Measurements from ENCODE around the gene ABHD14A. TPM values are rescaled to one million over a fixed set of nuclear protein-coding genes. Genes with fewer than 3 reads are reported as not detected.

ABHD14A gene
- total and polyA plus RNA-seq, 8 donors = 14.7 to 30.2 (median 22.3) TPM

DNA sequence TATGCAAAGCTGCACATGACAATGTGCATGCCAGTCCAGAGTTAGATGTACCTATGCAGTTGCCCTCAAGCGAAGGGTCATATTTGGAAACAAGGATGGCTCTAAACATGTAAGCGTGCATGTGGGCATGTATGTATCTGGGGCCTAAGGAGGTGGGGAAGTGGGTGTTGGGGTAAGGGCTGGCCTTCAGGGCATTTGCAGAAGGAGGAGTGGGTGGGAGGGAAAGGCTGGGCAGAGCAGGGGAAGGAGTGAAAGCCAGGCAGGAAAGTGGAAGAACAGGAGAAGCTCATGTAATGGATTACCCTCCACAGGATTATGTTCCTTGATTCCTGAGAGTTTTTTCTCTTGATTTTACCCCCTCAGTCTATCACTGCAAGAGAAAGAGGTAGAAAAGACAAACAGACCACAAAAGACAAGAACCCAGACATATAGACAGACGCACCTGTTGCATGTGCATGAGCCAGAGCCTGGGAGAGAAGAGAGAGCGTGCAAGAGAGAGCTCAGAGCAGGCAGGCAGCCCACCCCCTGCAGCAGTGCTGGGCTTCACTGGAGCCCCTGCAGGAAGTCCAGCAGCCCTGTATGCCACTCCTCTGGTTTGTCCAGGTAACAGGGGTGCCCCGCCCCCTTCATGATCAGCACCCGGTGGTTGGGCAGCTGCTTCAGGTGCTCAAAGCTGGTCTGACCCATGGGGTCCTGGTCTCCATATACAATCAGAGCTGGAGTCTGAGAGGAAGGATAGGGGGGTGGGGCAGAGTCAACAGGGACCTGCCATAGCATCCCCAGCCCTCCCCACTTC, 5.8 kb upstream of the ABHD14A start:
- intact Hi-C loops (cut with DNase I) = no loop called here
- Histone ChIP-seq H3K27ac (no peak overlapping the region), H3K4me3 (no peak overlapping the region), H3K27me3 (peaks cover 0 to 28% of the 10 kb centered on the region in 2 donors), H3K36me3 (no peaks in the 10 kb centered on the region), H3K9me3 (no peaks in the 10 kb centered on the region), H3K4me1 (peaks cover 7 to 39% of the 10 kb centered on the region in 2 donors)
- DNase-seq = peak in 1 of 4 donors; percentile 56
- no peak for ATAC-seq
- TF ChIP-seq, protein P1, sequence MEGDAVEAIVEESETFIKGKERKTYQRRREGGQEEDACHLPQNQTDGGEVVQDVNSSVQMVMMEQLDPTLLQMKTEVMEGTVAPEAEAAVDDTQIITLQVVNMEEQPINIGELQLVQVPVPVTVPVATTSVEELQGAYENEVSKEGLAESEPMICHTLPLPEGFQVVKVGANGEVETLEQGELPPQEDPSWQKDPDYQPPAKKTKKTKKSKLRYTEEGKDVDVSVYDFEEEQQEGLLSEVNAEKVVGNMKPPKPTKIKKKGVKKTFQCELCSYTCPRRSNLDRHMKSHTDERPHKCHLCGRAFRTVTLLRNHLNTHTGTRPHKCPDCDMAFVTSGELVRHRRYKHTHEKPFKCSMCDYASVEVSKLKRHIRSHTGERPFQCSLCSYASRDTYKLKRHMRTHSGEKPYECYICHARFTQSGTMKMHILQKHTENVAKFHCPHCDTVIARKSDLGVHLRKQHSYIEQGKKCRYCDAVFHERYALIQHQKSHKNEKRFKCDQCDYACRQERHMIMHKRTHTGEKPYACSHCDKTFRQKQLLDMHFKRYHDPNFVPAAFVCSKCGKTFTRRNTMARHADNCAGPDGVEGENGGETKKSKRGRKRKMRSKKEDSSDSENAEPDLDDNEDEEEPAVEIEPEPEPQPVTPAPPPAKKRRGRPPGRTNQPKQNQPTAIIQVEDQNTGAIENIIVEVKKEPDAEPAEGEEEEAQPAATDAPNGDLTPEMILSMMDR (IDR thresholded peaks at IDR 0.05) = no peak

DNA sequence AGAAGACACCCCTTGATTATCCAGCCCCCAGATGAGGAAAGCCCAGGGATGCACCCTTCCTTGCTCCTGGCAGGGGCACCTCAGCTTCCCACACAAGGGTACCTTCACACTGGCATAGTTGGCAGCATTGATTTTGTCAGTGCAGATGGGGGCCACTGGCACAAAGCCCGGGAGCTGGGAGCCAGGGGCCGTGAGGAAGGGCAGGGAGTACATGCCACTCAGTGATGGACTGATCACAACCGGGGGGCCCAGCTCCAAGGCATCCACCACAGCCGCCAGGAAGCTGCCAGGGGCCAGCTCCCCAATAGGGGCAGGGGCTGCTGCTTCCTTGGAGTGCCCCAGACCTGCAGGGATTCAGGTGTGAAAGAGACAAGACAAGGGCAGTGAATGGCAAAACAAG, 5.0 kb upstream of the ABHD14A start:
- peaks cover 0 to 28% of the 10 kb centered on the region in 2 donors for H3K27me3 ChIP-seq
- TF ChIP-seq, protein P1 (IDR thresholded peaks at IDR 0.05) = no peak
- ATAC-seq (no peak), DNase-seq (peak in 1 of 4 donors; percentile 76)
- H3K27ac ChIP-seq = no peak overlapping the region
- no peaks in the 10 kb centered on the region for H3K36me3 ChIP-seq
- no peak overlapping the region for H3K4me3 ChIP-seq
- no peaks in the 10 kb centered on the region for H3K9me3 ChIP-seq
- peaks cover 14 to 47% of the 10 kb centered on the region in 2 donors for H3K4me1 ChIP-seq
- intact Hi-C loops (cut with DNase I) = no loop called here

DNA sequence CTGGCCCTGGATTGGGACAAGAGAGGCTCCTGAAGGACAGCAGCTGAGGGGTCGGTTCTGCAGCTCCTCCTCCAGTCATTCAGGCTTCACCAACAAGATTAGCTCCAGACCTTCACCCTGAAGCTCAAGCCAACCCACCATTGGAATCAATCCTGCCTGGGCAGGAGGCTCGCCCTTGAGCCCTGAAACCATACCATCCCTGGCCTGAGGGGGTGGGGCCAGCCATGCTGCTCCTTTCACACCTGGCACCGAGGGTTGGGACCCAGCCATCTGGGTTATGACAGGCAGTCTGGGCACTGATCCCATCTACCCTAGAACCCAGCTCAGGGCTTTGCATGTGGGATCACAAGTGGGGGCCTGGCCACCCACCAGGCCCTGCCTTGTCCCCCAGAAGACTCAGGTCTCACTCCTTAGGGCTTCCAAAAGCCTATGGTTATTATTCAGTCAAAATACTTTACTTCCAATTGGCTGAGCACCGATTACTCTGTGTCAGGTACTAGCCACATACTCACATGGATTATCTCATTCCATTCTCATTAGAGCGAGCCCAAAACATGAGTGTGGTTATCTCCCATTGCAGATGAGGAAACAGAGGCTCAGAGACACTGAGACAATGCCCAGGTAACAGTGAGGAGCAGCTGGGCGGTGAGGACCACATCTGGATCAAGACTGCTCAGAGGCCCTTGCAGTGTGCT, 4.1 kb upstream of the ABHD14A start:
- H3K9me3 ChIP-seq = no peaks in the 10 kb centered on the region
- no peaks in the 10 kb centered on the region for H3K36me3 ChIP-seq
- DNase-seq (peak in 1 of 4 donors; percentile 59), ATAC-seq (no peak)
- TF ChIP-seq, protein P1 (IDR thresholded peaks at IDR 0.05) = no peak
- intact Hi-C loops (cut with DNase I) = no loop called here
- peaks cover 0 to 27% of the 10 kb centered on the region in 2 donors for H3K27me3 ChIP-seq
- H3K27ac ChIP-seq = no peak overlapping the region
- no peak overlapping the region for H3K4me3 ChIP-seq
- peaks cover 18 to 55% of the 10 kb centered on the region in 2 donors for H3K4me1 ChIP-seq

DNA sequence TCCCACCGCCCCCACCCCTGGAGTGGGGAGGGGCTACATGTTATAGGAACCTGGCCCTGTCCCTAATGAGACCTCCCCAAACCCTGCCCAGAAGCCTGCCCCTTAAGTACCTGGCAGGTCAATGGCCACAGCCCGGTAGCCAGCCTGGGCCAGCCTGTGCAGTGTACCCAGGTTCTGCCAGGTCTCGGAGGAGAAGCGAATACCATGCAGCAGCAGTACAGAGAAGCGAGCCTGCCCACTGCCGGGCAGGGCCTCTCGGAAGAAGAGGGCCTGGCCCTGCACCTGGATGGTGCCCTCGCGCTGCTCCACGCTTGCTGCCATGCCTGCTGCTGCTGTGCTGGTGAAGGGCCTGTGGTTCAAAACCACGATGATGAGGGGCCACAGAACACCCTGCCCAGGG, 3.5 kb upstream of the ABHD14A start:
- H3K36me3 ChIP-seq = no peaks in the 10 kb centered on the region
- H3K27ac ChIP-seq = no peak overlapping the region
- H3K9me3 ChIP-seq = no peaks in the 10 kb centered on the region
- TF ChIP-seq, protein P1 (IDR thresholded peaks at IDR 0.05) = no peak
- H3K4me1 ChIP-seq = peaks cover 22 to 59% of the 10 kb centered on the region in 2 donors
- H3K4me3 ChIP-seq = no peak overlapping the region
- intact Hi-C loops (cut with DNase I) = no loop called here
- peak in 1 of 4 donors; percentile 62 for DNase-seq
- H3K27me3 ChIP-seq = peaks cover 0 to 21% of the 10 kb centered on the region in 2 donors
- ATAC-seq = no peak
